HG03159 (cell line): Measurements from ENCODE around the gene BTNL2.
"Not testable (repeated sequence)": the region's sequence is repeated elsewhere in the genome, so short reads cannot be mapped to it uniquely, and the experiment has no call there.

Source experiments
- ATAC-seq: cut with Tn5 transposase; IDR thresholded peaks from one replicate; pipeline ENCODE4 v1.9.1; 2021; ENCODE audit warnings: mild to moderate bottlenecking, moderate library complexity; ENCODE audit not compliant: unreplicated experiment

Gene BTNL2

DNA sequence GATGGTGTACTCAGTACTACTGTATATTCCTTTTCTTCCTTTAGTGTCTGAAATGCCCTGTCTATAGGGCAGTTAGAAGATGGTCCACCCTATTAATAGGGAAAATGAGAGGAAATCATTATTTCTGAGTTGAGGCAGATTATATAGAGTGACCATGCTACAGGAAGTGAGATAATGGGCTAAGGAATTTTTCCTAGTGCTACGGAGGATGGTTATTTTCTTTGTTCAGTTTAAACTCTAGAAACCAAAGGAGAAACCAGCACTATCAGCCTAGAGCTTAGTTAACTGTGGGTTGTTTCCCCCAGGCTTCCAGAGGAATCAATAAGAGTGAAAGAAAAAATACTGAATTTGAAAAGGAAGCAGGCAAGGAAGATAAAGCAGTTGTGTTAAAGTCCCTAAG is 35.8 kb downstream of the BTNL2 start:
- ATAC-seq, result no peak

DNA sequence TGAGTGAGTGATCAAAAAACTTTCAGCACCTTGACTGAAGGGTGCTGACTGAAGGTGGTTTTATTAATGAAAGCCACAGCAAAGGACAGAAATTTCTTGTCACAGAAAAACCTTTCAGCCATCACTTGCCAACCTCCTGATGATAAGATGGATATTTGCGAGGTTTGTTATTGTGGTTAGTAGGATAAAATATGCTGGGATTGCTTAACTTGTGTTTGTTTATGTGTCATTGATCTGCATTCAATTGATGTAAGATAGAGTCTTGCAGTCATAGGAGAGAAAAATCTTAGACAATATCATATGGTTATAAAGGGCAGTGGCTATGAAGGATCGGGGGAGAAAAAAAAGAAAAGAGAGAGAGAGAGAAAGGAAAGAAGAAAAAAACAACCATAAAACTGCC is 36.5 kb downstream of the BTNL2 start:
- no peak for ATAC-seq

DNA sequence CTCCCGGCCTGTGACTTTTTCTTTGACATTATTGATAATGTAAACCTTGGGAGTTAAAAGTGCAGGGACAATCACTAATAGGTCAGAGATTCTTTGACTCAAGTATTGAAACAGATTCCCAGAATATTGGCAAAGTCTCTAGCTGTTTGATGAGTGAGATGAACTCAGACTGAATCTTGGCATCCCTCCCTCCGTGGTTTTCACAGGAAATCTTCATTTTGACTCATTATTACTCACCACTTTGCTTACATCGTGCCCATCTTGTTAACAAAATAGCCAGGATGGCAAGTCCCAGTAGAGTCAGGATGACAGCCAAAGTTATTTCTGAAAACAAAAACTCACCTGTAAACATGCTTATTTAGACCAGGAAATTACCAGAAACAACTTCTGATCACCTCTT is 37.3 kb downstream of the BTNL2 start:
- no peak for ATAC-seq

DNA sequence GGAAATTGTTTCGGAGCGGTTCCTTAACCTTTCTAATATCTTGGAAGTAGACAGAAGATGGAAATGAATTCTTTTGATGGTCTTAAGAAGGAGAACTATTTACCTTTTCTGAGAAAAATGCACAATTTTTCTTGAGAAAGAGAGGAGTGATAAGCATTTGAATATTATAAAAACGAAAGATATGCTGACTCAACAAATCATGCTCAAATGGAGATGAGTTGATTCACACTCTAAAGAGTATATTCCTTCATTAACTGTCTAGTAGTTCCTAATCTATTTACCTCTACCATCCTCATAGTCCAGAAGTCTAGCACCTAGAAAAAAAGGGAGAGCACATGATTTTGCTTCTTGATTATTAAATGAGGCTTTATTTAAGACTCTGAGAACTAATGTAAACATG is 39.3 kb downstream of the BTNL2 start:
- no peak for ATAC-seq

DNA sequence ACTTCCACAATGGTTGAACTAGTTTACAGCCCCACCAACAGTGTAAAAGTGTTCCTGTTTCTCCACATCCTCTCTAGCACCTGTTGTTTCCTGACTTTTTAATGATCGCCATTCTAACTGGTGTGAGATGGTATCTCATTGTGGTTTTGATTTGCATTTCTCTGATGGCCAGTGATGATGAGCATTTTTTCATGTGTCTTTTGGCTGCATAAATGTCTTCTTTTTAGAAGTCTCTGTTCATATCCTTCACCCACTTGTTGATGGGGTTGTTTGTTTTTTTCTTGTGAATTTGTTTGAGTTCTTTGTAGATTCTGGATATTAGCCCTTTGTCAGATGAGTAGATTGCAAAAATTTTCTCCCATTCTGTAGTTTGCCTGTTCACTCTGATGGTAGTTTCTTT is 47.8 kb downstream of the BTNL2 start:
- ATAC-seq, result not testable (repeated sequence)

DNA sequence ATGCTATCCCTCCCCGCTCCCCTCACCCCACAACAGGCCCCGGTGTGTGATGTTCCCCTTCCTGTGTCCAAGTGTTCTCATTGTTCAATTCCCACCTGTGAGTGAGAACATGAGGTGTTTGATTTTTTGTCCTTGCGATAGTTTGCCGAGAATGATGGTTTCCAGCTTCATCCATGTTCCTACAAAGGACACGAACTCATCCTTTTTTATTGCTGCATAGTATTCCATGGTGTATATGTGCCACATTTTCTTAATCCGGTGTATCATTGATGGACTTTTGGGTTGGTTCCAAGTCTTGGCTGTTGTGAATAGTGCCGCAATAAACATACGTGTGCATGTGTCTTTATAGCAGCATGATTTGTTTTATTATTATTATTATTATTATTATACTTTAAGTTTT is 48.4 kb downstream of the BTNL2 start:
- ATAC-seq, result not testable (repeated sequence)

DNA sequence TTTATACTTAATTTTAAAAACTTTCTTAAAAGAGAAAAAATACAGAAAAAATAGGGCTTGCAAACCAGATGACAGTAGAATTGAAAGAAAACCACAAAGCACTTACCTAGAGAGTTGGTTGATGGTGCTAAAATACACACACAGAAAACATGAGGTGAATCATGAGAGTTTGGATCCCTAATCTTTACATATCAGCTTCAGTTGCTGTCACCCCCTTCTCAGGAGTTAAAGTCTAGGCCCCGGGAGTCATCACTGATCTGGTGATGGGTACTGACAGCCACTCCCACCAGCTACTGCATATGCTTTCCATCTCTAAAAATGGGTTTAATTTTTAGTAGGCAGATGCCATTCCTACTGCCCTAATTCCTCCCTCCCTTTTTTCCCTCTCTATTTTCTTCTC is 52.0 kb downstream of the BTNL2 start:
- ATAC-seq, result no peak

DNA sequence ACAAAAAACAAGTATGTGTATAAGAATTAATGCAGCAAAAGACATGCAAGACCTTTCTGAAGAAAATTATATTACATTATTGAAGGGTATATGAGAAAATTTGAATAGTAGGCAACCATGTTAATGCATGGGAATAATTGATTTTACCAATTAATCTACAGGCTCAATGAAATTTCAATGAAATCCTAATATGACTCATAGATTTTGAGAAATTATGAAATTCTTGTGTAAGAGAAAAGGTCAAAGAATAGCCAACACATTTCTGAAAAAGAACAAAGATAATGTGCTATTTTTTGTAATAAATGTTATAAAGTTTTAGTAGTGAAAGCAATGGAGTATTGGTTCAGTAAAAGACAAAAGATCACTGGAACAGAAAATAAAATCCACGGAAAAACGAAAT is 53.6 kb downstream of the BTNL2 start:
- ATAC-seq, result no peak
